Measurements from ENCODE around the gene CD163L1.

CD163L1 gene

DNA sequence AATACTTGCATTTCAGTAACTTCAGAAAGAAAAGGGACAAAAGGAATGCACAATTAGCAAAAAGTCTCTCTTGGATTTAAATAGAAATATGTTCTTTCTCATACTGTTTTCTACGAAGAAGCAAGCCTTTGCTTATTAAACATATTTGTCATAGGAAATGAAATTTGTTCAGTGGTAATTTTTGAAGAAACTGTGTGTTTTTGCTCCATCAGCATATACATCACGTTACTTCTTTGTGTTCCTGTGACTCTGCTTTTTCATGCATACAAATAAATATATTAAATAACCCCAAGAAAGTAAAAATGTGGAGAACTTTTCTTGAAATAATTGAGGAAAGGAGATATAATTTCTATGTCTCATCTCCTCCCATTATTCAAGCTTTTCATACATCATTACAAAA, 39.7 kb downstream of the CD163L1 start:
- H3K4me3 ChIP-seq (ENCODE audit: low read depth in 1 of 2, low read length in 2 of 2): no peak overlapping the region
- H3K27ac ChIP-seq (ENCODE audit: low read length): no peak overlapping the region
- no peaks in the 10 kb centered on the region for H3K36me3 ChIP-seq (ENCODE audit: insufficient read depth, low read length)
- H3K79me2 ChIP-seq (ENCODE audit: insufficient read depth, low read length): no peaks in the 10 kb centered on the region
- H3K4me1 ChIP-seq (ENCODE audit: insufficient read depth, low read length): no peaks in the 10 kb centered on the region
- no peak overlapping the region for H2AFZ ChIP-seq (ENCODE audit: low read depth, low read length)
- no peaks in the 10 kb centered on the region for H4K20me1 ChIP-seq (ENCODE audit: insufficient read depth, low read length)
- TF ChIP-seq, protein P1, sequence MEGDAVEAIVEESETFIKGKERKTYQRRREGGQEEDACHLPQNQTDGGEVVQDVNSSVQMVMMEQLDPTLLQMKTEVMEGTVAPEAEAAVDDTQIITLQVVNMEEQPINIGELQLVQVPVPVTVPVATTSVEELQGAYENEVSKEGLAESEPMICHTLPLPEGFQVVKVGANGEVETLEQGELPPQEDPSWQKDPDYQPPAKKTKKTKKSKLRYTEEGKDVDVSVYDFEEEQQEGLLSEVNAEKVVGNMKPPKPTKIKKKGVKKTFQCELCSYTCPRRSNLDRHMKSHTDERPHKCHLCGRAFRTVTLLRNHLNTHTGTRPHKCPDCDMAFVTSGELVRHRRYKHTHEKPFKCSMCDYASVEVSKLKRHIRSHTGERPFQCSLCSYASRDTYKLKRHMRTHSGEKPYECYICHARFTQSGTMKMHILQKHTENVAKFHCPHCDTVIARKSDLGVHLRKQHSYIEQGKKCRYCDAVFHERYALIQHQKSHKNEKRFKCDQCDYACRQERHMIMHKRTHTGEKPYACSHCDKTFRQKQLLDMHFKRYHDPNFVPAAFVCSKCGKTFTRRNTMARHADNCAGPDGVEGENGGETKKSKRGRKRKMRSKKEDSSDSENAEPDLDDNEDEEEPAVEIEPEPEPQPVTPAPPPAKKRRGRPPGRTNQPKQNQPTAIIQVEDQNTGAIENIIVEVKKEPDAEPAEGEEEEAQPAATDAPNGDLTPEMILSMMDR (IDR thresholded peaks at IDR 0.05; ENCODE audit: borderline replicate concordance, extremely low read depth, low read length, poor library complexity, severe bottlenecking): no peak
- no peak for TF ChIP-seq EZH2 (IDR thresholded peaks at IDR 0.05; ENCODE audit: borderline replicate concordance, low read depth, low read length, severe bottlenecking)
- no peak overlapping the region for H3K9ac ChIP-seq (ENCODE audit: low read depth, low read length)
- no peaks in the 10 kb centered on the region for H3K9me3 ChIP-seq (ENCODE audit: insufficient read depth, low read length, severe bottlenecking)
- H3K27me3 ChIP-seq (ENCODE audit: insufficient read depth, low read length, poor library complexity): peaks cover 19% of the 10 kb centered on the region
- H3K4me2 ChIP-seq (ENCODE audit: insufficient read depth, low read length): no peak overlapping the region
- no peak for DNase-seq
- no peak for ATAC-seq (ENCODE audit: insufficient read depth, low read depth)

DNA sequence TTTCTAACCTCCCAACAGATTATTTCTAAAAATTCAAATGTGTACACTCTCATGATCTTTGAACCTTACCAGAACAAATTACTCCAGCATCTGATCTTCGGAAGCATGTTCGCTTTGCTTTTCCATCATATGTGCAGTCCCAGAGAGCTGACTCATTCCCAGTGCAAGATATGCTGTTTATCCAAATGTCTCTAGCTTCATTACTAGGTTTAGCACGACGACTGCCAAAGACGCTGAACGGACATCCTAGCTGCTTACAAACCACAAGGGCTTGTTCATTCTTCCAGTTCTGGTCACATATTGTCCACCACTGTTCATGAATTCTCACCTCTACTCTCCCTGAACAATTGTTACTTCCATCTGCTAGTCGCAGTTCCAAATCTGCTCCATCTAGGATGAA, 40.5 kb downstream of the CD163L1 start:
- H3K9ac ChIP-seq (ENCODE audit: low read depth, low read length): no peak overlapping the region
- H4K20me1 ChIP-seq (ENCODE audit: insufficient read depth, low read length): no peaks in the 10 kb centered on the region
- no peak overlapping the region for H2AFZ ChIP-seq (ENCODE audit: low read depth, low read length)
- DNase-seq (no peak), ATAC-seq (ENCODE audit: insufficient read depth, low read depth) (no peak)
- no peaks in the 10 kb centered on the region for H3K9me3 ChIP-seq (ENCODE audit: insufficient read depth, low read length, severe bottlenecking)
- no peaks in the 10 kb centered on the region for H3K79me2 ChIP-seq (ENCODE audit: insufficient read depth, low read length)
- H3K4me3 ChIP-seq (ENCODE audit: low read depth in 1 of 2, low read length in 2 of 2): no peak overlapping the region
- H3K4me1 ChIP-seq (ENCODE audit: insufficient read depth, low read length): no peaks in the 10 kb centered on the region
- H3K27me3 ChIP-seq (ENCODE audit: insufficient read depth, low read length, poor library complexity): peaks cover 18% of the 10 kb centered on the region
- no peaks in the 10 kb centered on the region for H3K36me3 ChIP-seq (ENCODE audit: insufficient read depth, low read length)
- H3K27ac ChIP-seq (ENCODE audit: low read length): no peak overlapping the region
- no peak overlapping the region for H3K4me2 ChIP-seq (ENCODE audit: insufficient read depth, low read length)
- TF ChIP-seq, protein P1 (IDR thresholded peaks at IDR 0.05; ENCODE audit: borderline replicate concordance, extremely low read depth, low read length, poor library complexity, severe bottlenecking): no peak
- no peak for TF ChIP-seq EZH2 (IDR thresholded peaks at IDR 0.05; ENCODE audit: borderline replicate concordance, low read depth, low read length, severe bottlenecking)

DNA sequence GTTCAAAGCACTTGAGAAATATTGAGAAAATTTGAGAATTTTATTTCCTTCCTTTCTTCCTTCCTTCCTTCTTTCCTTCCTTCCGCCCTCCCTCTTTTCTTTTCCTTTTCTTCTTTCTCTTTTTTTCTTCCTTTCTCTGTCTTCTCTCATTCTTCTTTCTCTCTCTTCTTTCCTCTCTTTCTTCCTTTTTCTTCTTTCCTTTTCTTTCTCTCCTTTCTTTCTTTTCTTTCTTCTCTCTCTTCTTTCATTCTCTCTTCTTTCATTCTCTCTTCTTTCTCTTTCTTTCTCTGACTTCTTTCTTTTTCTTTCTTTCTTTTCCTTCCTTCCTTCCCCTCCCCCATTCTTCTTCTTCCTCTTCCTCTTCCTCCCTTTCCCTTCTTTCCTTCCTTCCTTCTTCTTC, 44.9 kb downstream of the CD163L1 start:
- DNase-seq: no peak
- ATAC-seq (ENCODE audit: insufficient read depth, low read depth): no peak
- no peaks in the 10 kb centered on the region for H3K9me3 ChIP-seq (ENCODE audit: insufficient read depth, low read length, severe bottlenecking)
- no peaks in the 10 kb centered on the region for H3K79me2 ChIP-seq (ENCODE audit: insufficient read depth, low read length)
- H3K9ac ChIP-seq (ENCODE audit: low read depth, low read length): no peak overlapping the region
- no peaks in the 10 kb centered on the region for H3K4me1 ChIP-seq (ENCODE audit: insufficient read depth, low read length)
- no peaks in the 10 kb centered on the region for H3K36me3 ChIP-seq (ENCODE audit: insufficient read depth, low read length)
- H2AFZ ChIP-seq (ENCODE audit: low read depth, low read length): no peak overlapping the region
- no peak for TF ChIP-seq EZH2 (IDR thresholded peaks at IDR 0.05; ENCODE audit: borderline replicate concordance, low read depth, low read length, severe bottlenecking)
- TF ChIP-seq, protein P1 (IDR thresholded peaks at IDR 0.05; ENCODE audit: borderline replicate concordance, extremely low read depth, low read length, poor library complexity, severe bottlenecking): no peak
- H3K27ac ChIP-seq (ENCODE audit: low read length): no peak overlapping the region
- H4K20me1 ChIP-seq (ENCODE audit: insufficient read depth, low read length): no peaks in the 10 kb centered on the region
- H3K4me2 ChIP-seq (ENCODE audit: insufficient read depth, low read length): no peak overlapping the region
- no peak overlapping the region for H3K4me3 ChIP-seq (ENCODE audit: low read depth in 1 of 2, low read length in 2 of 2)
- H3K27me3 ChIP-seq (ENCODE audit: insufficient read depth, low read length, poor library complexity): peaks cover 6% of the 10 kb centered on the region

DNA sequence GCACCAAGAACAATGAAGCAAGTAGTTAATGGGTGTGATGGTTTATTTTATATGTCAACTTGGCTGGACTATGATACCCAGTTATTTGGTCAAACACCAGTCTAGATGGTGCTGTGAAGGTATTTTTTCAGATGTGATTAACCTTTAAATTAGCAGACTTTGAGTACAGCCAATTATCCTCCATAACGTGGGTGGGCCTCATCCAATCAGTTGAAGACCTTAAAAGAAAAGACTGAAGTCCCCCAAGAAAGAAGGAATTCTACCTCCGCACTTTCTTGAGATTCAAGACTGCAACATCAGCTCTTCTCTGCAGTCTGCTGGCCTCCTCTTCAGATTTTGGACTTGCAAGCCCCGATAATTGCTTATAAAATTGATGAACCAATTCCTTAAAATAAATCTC, 47.5 kb downstream of the CD163L1 start:
- no peak for ATAC-seq (ENCODE audit: insufficient read depth, low read depth)
- Histone ChIP-seq H3K9ac (ENCODE audit: low read depth, low read length) (no peak overlapping the region), H3K36me3 (ENCODE audit: insufficient read depth, low read length) (no peaks in the 10 kb centered on the region), H3K9me3 (ENCODE audit: insufficient read depth, low read length, severe bottlenecking) (no peaks in the 10 kb centered on the region), H2AFZ (ENCODE audit: low read depth, low read length) (no peak overlapping the region), H3K4me1 (ENCODE audit: insufficient read depth, low read length) (no peaks in the 10 kb centered on the region), H3K79me2 (ENCODE audit: insufficient read depth, low read length) (no peaks in the 10 kb centered on the region), H3K4me2 (ENCODE audit: insufficient read depth, low read length) (no peak overlapping the region), H3K27ac (ENCODE audit: low read length) (no peak overlapping the region), H3K27me3 (ENCODE audit: insufficient read depth, low read length, poor library complexity) (peaks cover 2% of the 10 kb centered on the region), H3K4me3 (ENCODE audit: low read depth in 1 of 2, low read length in 2 of 2) (no peak overlapping the region), H4K20me1 (ENCODE audit: insufficient read depth, low read length) (no peaks in the 10 kb centered on the region)
- DNase-seq: no peak
- TF ChIP-seq EZH2 (IDR thresholded peaks at IDR 0.05; ENCODE audit: borderline replicate concordance, low read depth, low read length, severe bottlenecking): no peak
- TF ChIP-seq, protein P1 (IDR thresholded peaks at IDR 0.05; ENCODE audit: borderline replicate concordance, extremely low read depth, low read length, poor library complexity, severe bottlenecking): no peak

Data from DND-41 (cell line).